ENCODE data around the gene PIK3R4. TPM values are rescaled to one million over a fixed set of nuclear protein-coding genes. Genes with fewer than 3 reads are reported as not detected.

PIK3R4 gene
- total RNA-seq, 2 donors from 2014 or later, result 24.4 to 25.9 TPM

DNA sequence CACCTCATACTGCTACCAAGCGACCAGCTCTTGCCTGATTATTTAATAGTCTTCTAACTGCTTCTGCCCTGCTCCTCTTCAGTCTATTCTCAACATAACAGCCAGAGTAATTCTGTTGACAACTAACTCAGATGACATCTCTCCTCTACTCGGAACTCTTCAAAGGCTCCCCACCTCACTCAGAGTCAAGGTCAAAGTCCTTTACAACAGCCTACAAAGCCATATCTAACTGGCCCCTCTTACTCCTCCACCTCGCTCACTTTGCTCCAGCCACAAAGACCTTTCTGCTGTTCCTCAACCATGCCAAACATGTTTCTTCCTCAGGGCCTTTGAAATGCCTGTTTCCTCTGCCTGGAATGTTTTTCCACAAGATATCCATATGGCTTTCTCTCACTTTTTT lies 43.6 kb downstream of the PIK3R4 start:
- TF ChIP-seq, protein P1, sequence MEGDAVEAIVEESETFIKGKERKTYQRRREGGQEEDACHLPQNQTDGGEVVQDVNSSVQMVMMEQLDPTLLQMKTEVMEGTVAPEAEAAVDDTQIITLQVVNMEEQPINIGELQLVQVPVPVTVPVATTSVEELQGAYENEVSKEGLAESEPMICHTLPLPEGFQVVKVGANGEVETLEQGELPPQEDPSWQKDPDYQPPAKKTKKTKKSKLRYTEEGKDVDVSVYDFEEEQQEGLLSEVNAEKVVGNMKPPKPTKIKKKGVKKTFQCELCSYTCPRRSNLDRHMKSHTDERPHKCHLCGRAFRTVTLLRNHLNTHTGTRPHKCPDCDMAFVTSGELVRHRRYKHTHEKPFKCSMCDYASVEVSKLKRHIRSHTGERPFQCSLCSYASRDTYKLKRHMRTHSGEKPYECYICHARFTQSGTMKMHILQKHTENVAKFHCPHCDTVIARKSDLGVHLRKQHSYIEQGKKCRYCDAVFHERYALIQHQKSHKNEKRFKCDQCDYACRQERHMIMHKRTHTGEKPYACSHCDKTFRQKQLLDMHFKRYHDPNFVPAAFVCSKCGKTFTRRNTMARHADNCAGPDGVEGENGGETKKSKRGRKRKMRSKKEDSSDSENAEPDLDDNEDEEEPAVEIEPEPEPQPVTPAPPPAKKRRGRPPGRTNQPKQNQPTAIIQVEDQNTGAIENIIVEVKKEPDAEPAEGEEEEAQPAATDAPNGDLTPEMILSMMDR (IDR thresholded peaks at IDR 0.05), result no peak
- no peaks in the 10 kb centered on the region for H3K27me3 ChIP-seq
- H3K9me3 ChIP-seq, result no peaks in the 10 kb centered on the region
- peaks cover 40% of the 10 kb centered on the region for H3K36me3 ChIP-seq
- H3K4me1 ChIP-seq, result no peaks in the 10 kb centered on the region
- H3K4me3 ChIP-seq, result no peak overlapping the region
- no peak for DNase-seq (ENCODE audit: low spot score)
- no peak overlapping the region for H3K27ac ChIP-seq

DNA sequence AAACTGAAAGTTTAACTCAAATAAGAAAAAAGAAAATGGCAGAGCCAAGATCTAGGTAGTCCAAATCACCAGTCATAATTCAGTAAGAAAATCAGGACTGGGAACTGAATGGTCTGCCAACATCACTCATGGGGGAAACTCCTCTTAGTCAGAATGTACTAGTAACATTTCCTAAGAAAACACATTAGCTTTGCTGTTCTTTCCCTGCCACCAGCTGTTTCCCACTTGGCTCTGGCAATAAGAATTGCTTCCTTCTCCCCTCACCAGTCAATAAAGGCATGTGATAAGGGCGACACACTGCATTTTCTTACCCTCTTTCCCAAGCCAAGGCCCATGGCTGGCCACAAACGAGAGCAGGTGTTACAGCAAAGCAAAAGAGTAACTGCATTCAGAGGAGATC lies 46.1 kb downstream of the PIK3R4 start:
- H3K4me1 ChIP-seq, result no peaks in the 10 kb centered on the region
- H3K9me3 ChIP-seq, result no peaks in the 10 kb centered on the region
- peak overlapping the region; percentile 6 to 46 for H3K27ac ChIP-seq
- no peak for DNase-seq (ENCODE audit: low spot score)
- peaks cover 41% of the 10 kb centered on the region for H3K36me3 ChIP-seq
- TF ChIP-seq, protein P1 (IDR thresholded peaks at IDR 0.05), result no peak
- no peak overlapping the region for H3K4me3 ChIP-seq
- H3K27me3 ChIP-seq, result no peaks in the 10 kb centered on the region

DNA sequence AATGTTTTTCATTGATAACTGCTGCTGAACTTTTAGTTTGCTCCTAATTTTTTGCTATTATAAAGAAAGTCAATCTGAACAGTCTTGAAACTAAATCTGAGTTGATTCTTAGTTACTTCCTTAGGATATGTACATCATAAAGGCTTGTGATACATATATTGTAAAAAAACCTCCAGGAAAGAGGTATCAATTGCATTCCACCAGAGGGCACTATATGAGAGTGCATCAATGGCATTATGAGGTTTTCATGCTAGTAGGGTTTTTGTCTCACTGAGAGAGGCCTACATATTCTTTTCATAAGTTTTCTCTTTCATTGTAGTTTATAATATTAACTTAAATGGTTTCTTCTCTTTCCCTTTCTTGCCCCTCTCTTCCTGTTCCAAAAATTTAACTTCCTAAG lies 46.9 kb downstream of the PIK3R4 start:
- DNase-seq (ENCODE audit: low spot score), result no peak
- peak overlapping the region; percentile 6 to 8 for H3K27ac ChIP-seq
- peaks cover 37% of the 10 kb centered on the region for H3K36me3 ChIP-seq
- no peaks in the 10 kb centered on the region for H3K9me3 ChIP-seq
- TF ChIP-seq, protein P1 (IDR thresholded peaks at IDR 0.05), result peak in 1 of 2 donors; percentile 45
- H3K4me1 ChIP-seq, result no peaks in the 10 kb centered on the region
- no peak overlapping the region for H3K4me3 ChIP-seq
- no peaks in the 10 kb centered on the region for H3K27me3 ChIP-seq

DNA sequence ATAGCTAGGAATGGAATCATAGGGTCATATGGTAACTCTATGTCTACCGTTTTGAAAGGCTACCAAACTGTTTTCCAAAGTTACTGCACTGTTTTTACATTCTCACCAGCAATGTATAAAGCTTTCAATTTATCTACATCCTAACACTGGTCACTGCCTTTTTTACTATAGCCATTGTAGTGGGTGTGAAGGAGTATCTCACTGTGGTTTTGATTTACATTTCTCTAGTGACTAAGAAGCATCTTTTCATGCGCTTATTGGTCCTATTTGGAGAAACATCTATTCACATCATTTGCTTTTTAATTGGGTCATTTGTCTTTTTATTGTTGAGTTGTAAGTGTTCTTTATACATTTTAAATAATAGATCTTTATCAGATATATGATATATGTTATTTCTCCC lies 53.3 kb downstream of the PIK3R4 start:
- no peak overlapping the region for H3K4me3 ChIP-seq
- DNase-seq (ENCODE audit: low spot score), result no peak
- no peak overlapping the region for H3K27ac ChIP-seq
- peaks cover 24% of the 10 kb centered on the region for H3K36me3 ChIP-seq
- no peaks in the 10 kb centered on the region for H3K9me3 ChIP-seq
- H3K27me3 ChIP-seq, result no peaks in the 10 kb centered on the region
- no peaks in the 10 kb centered on the region for H3K4me1 ChIP-seq
- TF ChIP-seq, protein P1 (IDR thresholded peaks at IDR 0.05), result no peak

DNA sequence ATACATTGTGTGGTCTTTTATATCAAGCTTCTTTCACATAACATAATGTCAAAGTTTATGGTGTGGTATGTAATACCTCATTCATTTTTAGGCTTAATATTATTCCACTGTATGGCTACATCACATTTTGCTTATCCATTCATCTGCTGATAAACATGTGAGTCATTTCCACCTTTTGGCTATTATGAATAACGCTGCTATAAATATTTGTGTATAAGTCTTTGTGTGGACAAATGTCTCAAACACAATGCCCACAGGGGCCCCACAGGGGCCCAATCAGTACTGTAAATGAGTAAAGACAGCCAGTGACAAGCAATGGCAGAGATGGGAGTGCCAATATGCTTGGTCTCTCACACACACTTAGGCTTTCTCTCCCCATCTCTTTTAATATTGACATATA lies 54.2 kb downstream of the PIK3R4 start:
- no peak for DNase-seq (ENCODE audit: low spot score)
- Histone ChIP-seq H3K36me3 (peaks cover 16% of the 10 kb centered on the region), H3K9me3 (no peaks in the 10 kb centered on the region), H3K27ac (no peak overlapping the region), H3K4me1 (no peaks in the 10 kb centered on the region), H3K27me3 (no peaks in the 10 kb centered on the region), H3K4me3 (no peak overlapping the region)
- TF ChIP-seq, protein P1 (IDR thresholded peaks at IDR 0.05), result no peak

DNA sequence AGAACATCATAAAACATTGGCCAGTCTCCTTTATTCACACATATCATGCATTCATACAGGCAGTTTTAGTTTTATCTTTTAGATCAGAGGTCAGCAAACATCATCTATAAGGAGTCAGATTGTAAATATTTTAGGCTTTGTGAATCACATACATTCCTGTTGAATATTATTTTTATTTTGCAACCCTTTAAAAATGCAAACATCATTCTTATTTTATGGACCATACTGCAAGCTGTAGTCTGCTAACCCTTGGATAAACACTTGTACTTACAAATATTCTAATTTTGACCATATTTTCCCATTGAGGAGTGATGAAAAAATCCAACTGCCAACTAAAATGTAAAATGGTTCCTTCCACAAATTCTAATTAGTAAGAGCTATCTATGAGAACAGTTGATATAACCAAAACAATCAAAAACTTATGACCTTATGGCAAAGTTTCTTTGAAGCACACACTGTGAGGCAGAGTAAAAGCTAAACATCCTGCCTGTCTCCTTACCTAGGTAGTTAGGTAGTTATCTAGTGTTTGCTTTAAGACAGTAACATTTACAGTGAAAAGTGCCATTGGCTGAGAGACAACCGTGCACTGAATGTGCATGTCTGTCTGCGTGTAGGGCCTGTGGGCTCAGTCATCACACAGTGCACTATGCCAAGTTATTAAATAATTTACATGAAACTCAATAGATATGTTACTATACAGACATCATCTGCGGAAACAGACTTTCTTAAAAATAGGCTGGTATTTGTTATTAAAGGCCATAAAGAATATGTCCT lies 57.7 kb downstream of the PIK3R4 start:
- no peak for DNase-seq (ENCODE audit: low spot score)
- TF ChIP-seq, protein P1 (IDR thresholded peaks at IDR 0.05), result no peak
- H3K4me1 ChIP-seq, result no peaks in the 10 kb centered on the region
- no peak overlapping the region for H3K27ac ChIP-seq
- peaks cover 18% of the 10 kb centered on the region for H3K36me3 ChIP-seq
- H3K9me3 ChIP-seq, result no peaks in the 10 kb centered on the region
- no peak overlapping the region for H3K4me3 ChIP-seq
- H3K27me3 ChIP-seq, result no peaks in the 10 kb centered on the region
